ENCODE data around the gene KCNQ4.

Gene KCNQ4

GRCh38 chr1:40755067-40755466 is 28.5 kb upstream of the KCNQ4 start:
- no peak for DNase-seq

- no peak for DNase-seq
Measured at GRCh38 chr1:40756523-40756922, 27.1 kb upstream of the KCNQ4 start.

GRCh38 chr1:40757084-40757483 is 26.5 kb upstream of the KCNQ4 start:
- no peak for DNase-seq

- DNase-seq = no peak
Measured at GRCh38 chr1:40758004-40758403, 25.6 kb upstream of the KCNQ4 start.

GRCh38 chr1:40758578-40759343 is 24.8 kb upstream of the KCNQ4 start:
- no peak for DNase-seq

- no peak for DNase-seq
Measured at GRCh38 chr1:40760984-40761383, 22.6 kb upstream of the KCNQ4 start.

- DNase-seq = no peak
Measured at GRCh38 chr1:40762144-40762923, 21.3 kb upstream of the KCNQ4 start.

- DNase-seq = no peak
Measured at GRCh38 chr1:40763742-40764532, 19.6 kb upstream of the KCNQ4 start.

- DNase-seq = no peak
Measured at GRCh38 chr1:40764981-40765380, 18.6 kb upstream of the KCNQ4 start.

- no peak for DNase-seq
Measured at GRCh38 chr1:40766017-40766416, 17.6 kb upstream of the KCNQ4 start.

- no peak for DNase-seq
Measured at GRCh38 chr1:40766560-40766959, 17.0 kb upstream of the KCNQ4 start.

GRCh38 chr1:40768146-40768990 is 15.2 kb upstream of the KCNQ4 start:
- DNase-seq = no peak

- no peak for DNase-seq
Measured at GRCh38 chr1:40769815-40770214, 13.8 kb upstream of the KCNQ4 start.

GRCh38 chr1:40770296-40771070 is 13.1 kb upstream of the KCNQ4 start:
- DNase-seq = no peak

GRCh38 chr1:40772146-40772955 is 11.2 kb upstream of the KCNQ4 start:
- no peak for DNase-seq

- no peak for DNase-seq
Measured at GRCh38 chr1:40773748-40774265, 9.8 kb upstream of the KCNQ4 start.

- peak; percentile 62 for DNase-seq
Measured at GRCh38 chr1:40774266-40774998, 9.2 kb upstream of the KCNQ4 start.

- no peak for DNase-seq
Measured at GRCh38 chr1:40776236-40777072, 7.1 kb upstream of the KCNQ4 start.

Measured in stimulated activated CD4-positive, alpha-beta T cell treated with anti-CD3 and anti-CD28 coated beads, Interleukin-1b, Interleukin-23, amount 100 ng/mL, for 48 hours (primary cell).